Activated CD4-positive, alpha-beta T cell treated with anti-CD3 and anti-CD28 coated beads, Interleukin-2, amount 10 ng/mL, durations not matched to agents 7 days and 5 days (primary cell): ENCODE measurements around the gene MYO15B. TPM values are rescaled to one million over a fixed set of nuclear protein-coding genes. Genes with fewer than 3 reads are reported as not detected.

Source experiments
- CTCF ChIA-PET: fragments of 350-600 bp; sonication (Branson Sonifier 250); formaldehyde crosslinking; loops from one replicate; lab custom pipeline; 2021; ENCODE audit warnings: antibody characterized with exemption; lab: Charles Lee
- POLR2A ChIA-PET: fragments of 350-600 bp; sonication (Branson Sonifier 250); formaldehyde crosslinking; loops from one replicate; lab custom pipeline; 2021; ENCODE audit warnings: antibody characterized with exemption; lab: Charles Lee
- DNase-seq: peaks from one replicate; pipeline ENCODE4 v3.0.0-alpha.2; 2020
- H3K27ac Mint-ChIP-seq: one replicate; pipeline ENCODE4 v1.8.0; 2021; ENCODE audit warnings: mild to moderate bottlenecking, moderate library complexity, mixed read lengths
- H3K27me3 Mint-ChIP-seq: one replicate; pipeline ENCODE4 v1.8.0; 2021; ENCODE audit warnings: mixed read lengths
- H3K36me3 Mint-ChIP-seq: one replicate; pipeline ENCODE4 v1.8.0; 2021; ENCODE audit warnings: low read depth, mixed read lengths
- H3K4me1 Mint-ChIP-seq: one replicate; pipeline ENCODE4 v1.8.0; 2021; ENCODE audit warnings: mixed read lengths
- H3K4me3 Mint-ChIP-seq: one replicate; pipeline ENCODE4 v1.8.0; 2021; ENCODE audit warnings: mild to moderate bottlenecking, moderate library complexity, mixed read lengths
- H3K9me3 Mint-ChIP-seq: one replicate; pipeline ENCODE4 v1.8.0; 2021; ENCODE audit warnings: mixed read lengths
- total RNA-seq, 2 experiments: library from RNA; stranded (reverse); gene quantifications; one replicate each; pipeline ENCODE4 v1.2.3, GENCODE V29; 2021

Gene MYO15B
- total RNA-seq, 2 experiments from 2014 or later = 11.0 to 13.4 TPM

GRCh38 chr17:75626496-75627038 lies 39.0 kb downstream of the MYO15B start:
- CTCF ChIA-PET = interaction anchor here (0.7 to 1.8 kb wide), 4 partner anchors 27 to 127 kb away, joined by 3 to 9 read pairs (median 3); no protein-coding TSS in a partner anchor
- Mint-ChIP-seq H3K27ac (no peak overlapping the region), H3K9me3 (no peaks in the 10 kb centered on the region), H3K4me3 (no peak overlapping the region), H3K36me3 (no peaks in the 10 kb centered on the region), H3K4me1 (no peaks in the 10 kb centered on the region), H3K27me3 (no peaks in the 10 kb centered on the region)
- no peak for DNase-seq
- POLR2A ChIA-PET = no interaction called here

- no peaks in the 10 kb centered on the region for H3K36me3 Mint-ChIP-seq
- no peak for DNase-seq
- H3K4me3 Mint-ChIP-seq = no peak overlapping the region
- H3K27ac Mint-ChIP-seq = no peak overlapping the region
- no peaks in the 10 kb centered on the region for H3K4me1 Mint-ChIP-seq
- POLR2A ChIA-PET = no interaction called here
- no peaks in the 10 kb centered on the region for H3K9me3 Mint-ChIP-seq
- CTCF ChIA-PET = interaction anchor here (0.6 to 1.1 kb wide), 3 partner anchors 22 to 127 kb away, joined by 3 read pairs; no protein-coding TSS in a partner anchor
- H3K27me3 Mint-ChIP-seq = no peaks in the 10 kb centered on the region
Measured at GRCh38 chr17:75627094-75627493, 39.5 kb downstream of the MYO15B start.

- ChIA-PET POLR2A (no interaction called here), CTCF (interaction anchor here (3.3 to 7.6 kb wide), 2 partner anchors 120 to 125 kb away, joined by 17 to 82 read pairs; no protein-coding TSS in a partner anchor)
- no peak for DNase-seq
- Mint-ChIP-seq H3K4me1 (no peaks in the 10 kb centered on the region), H3K27ac (no peak overlapping the region), H3K4me3 (no peak overlapping the region), H3K9me3 (no peaks in the 10 kb centered on the region), H3K36me3 (no peaks in the 10 kb centered on the region), H3K27me3 (no peaks in the 10 kb centered on the region)
Measured at GRCh38 chr17:75628425-75628824, 40.8 kb downstream of the MYO15B start.

- CTCF ChIA-PET = interaction anchor here (0.6 to 7.6 kb wide), 5 partner anchors 9 to 645 kb away, joined by 3 to 82 read pairs (median 11); no protein-coding TSS in a partner anchor
- DNase-seq = no peak
- peaks cover 3% of the 10 kb centered on the region for H3K4me1 Mint-ChIP-seq
- H3K27ac Mint-ChIP-seq = peak overlapping the region; percentile 64
- no peaks in the 10 kb centered on the region for H3K27me3 Mint-ChIP-seq
- POLR2A ChIA-PET = interaction anchor here (0.5 to 0.6 kb wide), 2 partner anchors 29 to 119 kb away, joined by 3 to 5 read pairs; no protein-coding TSS in a partner anchor
- no peaks in the 10 kb centered on the region for H3K36me3 Mint-ChIP-seq
- H3K4me3 Mint-ChIP-seq = no peak overlapping the region
- H3K9me3 Mint-ChIP-seq = no peaks in the 10 kb centered on the region
Measured at GRCh38 chr17:75629157-75629556, 41.6 kb downstream of the MYO15B start.

- Mint-ChIP-seq H3K27me3 (no peaks in the 10 kb centered on the region), H3K36me3 (no peaks in the 10 kb centered on the region), H3K9me3 (no peaks in the 10 kb centered on the region), H3K27ac (no peak overlapping the region), H3K4me3 (no peak overlapping the region), H3K4me1 (peaks cover 3% of the 10 kb centered on the region)
- CTCF ChIA-PET = interaction anchor here (0.6 to 7.6 kb wide), 6 partner anchors 10 to 151 kb away, joined by 3 to 82 read pairs (median 8); a partner anchor contains a TSS
- DNase-seq = no peak
- POLR2A ChIA-PET = no interaction called here
Measured at GRCh38 chr17:75630071-75630917, 42.7 kb downstream of the MYO15B start.

- no peaks in the 10 kb centered on the region for H3K9me3 Mint-ChIP-seq
- H3K27ac Mint-ChIP-seq = no peak overlapping the region
- H3K27me3 Mint-ChIP-seq = no peaks in the 10 kb centered on the region
- ChIA-PET POLR2A (no interaction called here), CTCF (interaction anchor here (2.8 to 7.6 kb wide), 2 partner anchors 11 to 118 kb away, joined by 11 to 82 read pairs; no protein-coding TSS in a partner anchor)
- H3K4me1 Mint-ChIP-seq = peaks cover 3% of the 10 kb centered on the region
- no peaks in the 10 kb centered on the region for H3K36me3 Mint-ChIP-seq
- DNase-seq = no peak
- H3K4me3 Mint-ChIP-seq = no peak overlapping the region
Measured at GRCh38 chr17:75631353-75631752, 43.8 kb downstream of the MYO15B start.

- no peak for DNase-seq
- Mint-ChIP-seq H3K4me3 (no peak overlapping the region), H3K27ac (no peak overlapping the region), H3K9me3 (no peaks in the 10 kb centered on the region), H3K27me3 (no peaks in the 10 kb centered on the region), H3K36me3 (no peaks in the 10 kb centered on the region), H3K4me1 (peaks cover 3% of the 10 kb centered on the region)
- ChIA-PET POLR2A (no interaction called here), CTCF (interaction anchor here (0.6 to 7.6 kb wide), 35 partner anchors 12 to 279 kb away, joined by 3 to 82 read pairs (median 4); partner anchors contain the start of genes GALK1 and ITGB4)
Measured at GRCh38 chr17:75632428-75632827, 44.8 kb downstream of the MYO15B start.

- Mint-ChIP-seq H3K4me1 (peaks cover 3% of the 10 kb centered on the region), H3K27ac (no peak within 1 kb of the TSS), H3K4me3 (no peak within 1 kb of the TSS), H3K9me3 (no peaks in the 10 kb centered on the region), H3K36me3 (no peaks in the 10 kb centered on the region), H3K27me3 (no peaks in the 10 kb centered on the region)
- POLR2A ChIA-PET = no interaction called here
- CTCF ChIA-PET = interaction anchor here (0.6 to 7.6 kb wide), 38 partner anchors 11 to 279 kb away, joined by 3 to 82 read pairs (median 4); partner anchors contain the start of genes GALK1 and ITGB4
- peak; percentile 88 for DNase-seq
Measured at GRCh38 chr17:75632863-75633485, 45.4 kb downstream of the MYO15B start, which contains the start of gene SMIM5. SMIM5 (plus strand) TSS chr17:75633434; CDS start chr17:75640202, 6,768 bp downstream.

- no peak overlapping the region for H3K27ac Mint-ChIP-seq
- H3K36me3 Mint-ChIP-seq = no peaks in the 10 kb centered on the region
- no peaks in the 10 kb centered on the region for H3K27me3 Mint-ChIP-seq
- no peaks in the 10 kb centered on the region for H3K9me3 Mint-ChIP-seq
- CTCF ChIA-PET = interaction anchor here (1.0 to 7.6 kb wide), 31 partner anchors 10 to 160 kb away, joined by 3 to 82 read pairs (median 4); partner anchors contain the start of genes GALK1 and ITGB4
- H3K4me3 Mint-ChIP-seq = no peak overlapping the region
- DNase-seq = peak; percentile 73
- POLR2A ChIA-PET = no interaction called here
- H3K4me1 Mint-ChIP-seq = peaks cover 3% of the 10 kb centered on the region
Measured at GRCh38 chr17:75633486-75634375, 46.1 kb downstream of the MYO15B start.

GRCh38 chr17:75634376-75634740 lies 46.8 kb downstream of the MYO15B start:
- no peak for DNase-seq
- Mint-ChIP-seq H3K4me3 (no peak overlapping the region), H3K9me3 (no peaks in the 10 kb centered on the region), H3K36me3 (no peaks in the 10 kb centered on the region), H3K4me1 (peaks cover 3% of the 10 kb centered on the region), H3K27ac (no peak overlapping the region), H3K27me3 (no peaks in the 10 kb centered on the region)
- POLR2A ChIA-PET = no interaction called here
- CTCF ChIA-PET = interaction anchor here (1.0 to 7.6 kb wide), 11 partner anchors 10 to 119 kb away, joined by 3 to 82 read pairs (median 9); a partner anchor contains a TSS

- Mint-ChIP-seq H3K4me1 (peaks cover 3% of the 10 kb centered on the region), H3K36me3 (no peaks in the 10 kb centered on the region), H3K4me3 (no peak overlapping the region), H3K27ac (no peak overlapping the region), H3K9me3 (no peaks in the 10 kb centered on the region), H3K27me3 (no peaks in the 10 kb centered on the region)
- CTCF ChIA-PET = interaction anchor here (0.5 to 7.6 kb wide), 6 partner anchors 9 to 1055 kb away, joined by 3 to 82 read pairs (median 15); a partner anchor contains a TSS
- POLR2A ChIA-PET = no interaction called here
- no peak for DNase-seq
Measured at GRCh38 chr17:75634754-75635609, 47.4 kb downstream of the MYO15B start.
